Stimulated activated CD8-positive, alpha-beta memory T cell treated with anti-CD3 and anti-CD28 coated beads, Interleukin-15, amount 100 ng/mL, for 1 hour (primary cell): ENCODE data around the gene ULK4.

Experiments used
- DNase-seq: peaks from one replicate; pipeline ENCODE4 v3.0.0-alpha.2; 2020; ENCODE audit warnings: low read depth

The ULK4 gene

GRCh38 chr3:41220906-41221677, 740.8 kb downstream of the ULK4 start:
- DNase-seq = no peak

- no peak for DNase-seq
Observed at GRCh38 chr3:41219424-41219823, 742.5 kb downstream of the ULK4 start.

- DNase-seq = no peak
Observed at GRCh38 chr3:41216993-41217392, 744.9 kb downstream of the ULK4 start.

GRCh38 chr3:41216422-41216821, 745.5 kb downstream of the ULK4 start:
- no peak for DNase-seq

- no peak for DNase-seq
Observed at GRCh38 chr3:41213588-41213987, 748.3 kb downstream of the ULK4 start.

- no peak for DNase-seq
Observed at GRCh38 chr3:41212088-41212487, 749.8 kb downstream of the ULK4 start.

GRCh38 chr3:41210966-41211365, 750.9 kb downstream of the ULK4 start:
- DNase-seq = no peak

GRCh38 chr3:41209646-41210045, 752.3 kb downstream of the ULK4 start:
- no peak for DNase-seq

GRCh38 chr3:41208507-41209220, 753.2 kb downstream of the ULK4 start:
- DNase-seq = no peak

- DNase-seq = no peak
Observed at GRCh38 chr3:41207355-41207754, 754.5 kb downstream of the ULK4 start.

- DNase-seq = no peak
Observed at GRCh38 chr3:41205591-41205990, 756.3 kb downstream of the ULK4 start.

- no peak for DNase-seq
Observed at GRCh38 chr3:41204369-41204768, 757.5 kb downstream of the ULK4 start.

GRCh38 chr3:41202834-41203345, 759.0 kb downstream of the ULK4 start:
- DNase-seq = no peak

GRCh38 chr3:41202075-41202833, 759.6 kb downstream of the ULK4 start:
- DNase-seq = no peak

GRCh38 chr3:41200669-41201021, 761.3 kb downstream of the ULK4 start:
- no peak for DNase-seq

GRCh38 chr3:41199866-41200668, 761.8 kb downstream of the ULK4 start:
- DNase-seq = no peak

- peak; percentile 80 for DNase-seq
Observed at GRCh38 chr3:41198950-41199865, 762.7 kb downstream of the ULK4 start, which contains the start of gene CTNNB1. CTNNB1 (plus strand) TSS chr3:41199505; CDS start chr3:41224069, 24,564 bp downstream.

- no peak for DNase-seq
Observed at GRCh38 chr3:41198526-41198925, 763.4 kb downstream of the ULK4 start.

GRCh38 chr3:41198046-41198445, 763.9 kb downstream of the ULK4 start:
- DNase-seq = no peak
